GM19328 (cell line): ENCODE measurements around the gene MAP2K7.
A peak's percentile ranks its signal among the peaks of the same experiment; 100 is the strongest.
"Not testable (repeated sequence)": the region's sequence is repeated elsewhere in the genome, so short reads cannot be mapped to it uniquely, and the experiment has no call there.

Source experiments
- ATAC-seq: cut with Tn5 transposase; IDR thresholded peaks from one replicate; pipeline ENCODE4 v1.9.1; 2021; ENCODE audit warnings: mild to moderate bottlenecking, moderate library complexity; ENCODE audit not compliant: unreplicated experiment

The MAP2K7 gene

GRCh38 chr19:7883105-7883504 lies 20.6 kb upstream of the MAP2K7 start:
- ATAC-seq: no peak

- ATAC-seq: no peak
These were observed 19.7 kb upstream of the MAP2K7 start for GRCh38 chr19:7883796-7884570.

- no peak for ATAC-seq
These were observed 17.9 kb upstream of the MAP2K7 start for GRCh38 chr19:7885818-7886217.

- ATAC-seq: no peak
These were observed 16.1 kb upstream of the MAP2K7 start for GRCh38 chr19:7887408-7888144.

- no peak for ATAC-seq
These were observed 15.4 kb upstream of the MAP2K7 start, which contains the start of gene LRRC8E for GRCh38 chr19:7888145-7888825. TSS of gene LRRC8E (plus strand) at chr19:7888510. CDS start at chr19:7895604, 7,094 bp downstream.

GRCh38 chr19:7888826-7889217 lies 14.9 kb upstream of the MAP2K7 start:
- no peak for ATAC-seq

GRCh38 chr19:7893362-7894101 lies 10.1 kb upstream of the MAP2K7 start:
- ATAC-seq: not testable (repeated sequence)

- ATAC-seq: no peak
These were observed 8.9 kb upstream of the MAP2K7 start for GRCh38 chr19:7894612-7895309.

- ATAC-seq: no peak
These were observed 8.1 kb upstream of the MAP2K7 start for GRCh38 chr19:7895565-7895964.

GRCh38 chr19:7897292-7897691 lies 6.4 kb upstream of the MAP2K7 start:
- no peak for ATAC-seq

- ATAC-seq: no peak
These were observed 4.7 kb upstream of the MAP2K7 start for GRCh38 chr19:7898967-7899366.

GRCh38 chr19:7899751-7900378 lies 3.8 kb upstream of the MAP2K7 start:
- no peak for ATAC-seq

- no peak for ATAC-seq
These were observed 3.2 kb upstream of the MAP2K7 start for GRCh38 chr19:7900401-7900870.

GRCh38 chr19:7900931-7901330 lies 2.7 kb upstream of the MAP2K7 start:
- ATAC-seq: no peak

- ATAC-seq: no peak
These were observed 2.3 kb upstream of the MAP2K7 start for GRCh38 chr19:7901337-7901736.

GRCh38 chr19:7902796-7903243 lies 857 bp upstream of the MAP2K7 start:
- ATAC-seq: no peak

GRCh38 chr19:7904074-7905020 lies 670 bp downstream of the MAP2K7 start:
- peak; percentile 41 for ATAC-seq

- no peak for ATAC-seq
These were observed 1.6 kb downstream of the MAP2K7 start for GRCh38 chr19:7905268-7905667.

GRCh38 chr19:7905859-7906258 lies 2.2 kb downstream of the MAP2K7 start:
- ATAC-seq: no peak
